Prostate gland (tissue), 1 donor: ENCODE measurements around the gene GNAS-AS1.

Experiments
- POLR2A ChIP-seq: fragments of 450-650 bp; IDR thresholded peaks from one replicate; pipeline ENCODE4 v1.6.1; 2016; ENCODE audit warnings: antibody characterized with exemption, mild to moderate bottlenecking
- POLR2AphosphoS5 ChIP-seq: sonication (generic); formaldehyde crosslinking; IDR thresholded peaks from one replicate; pipeline ENCODE4 v1.6.1; 2017; ENCODE audit warnings: antibody characterized with exemption

DNA sequence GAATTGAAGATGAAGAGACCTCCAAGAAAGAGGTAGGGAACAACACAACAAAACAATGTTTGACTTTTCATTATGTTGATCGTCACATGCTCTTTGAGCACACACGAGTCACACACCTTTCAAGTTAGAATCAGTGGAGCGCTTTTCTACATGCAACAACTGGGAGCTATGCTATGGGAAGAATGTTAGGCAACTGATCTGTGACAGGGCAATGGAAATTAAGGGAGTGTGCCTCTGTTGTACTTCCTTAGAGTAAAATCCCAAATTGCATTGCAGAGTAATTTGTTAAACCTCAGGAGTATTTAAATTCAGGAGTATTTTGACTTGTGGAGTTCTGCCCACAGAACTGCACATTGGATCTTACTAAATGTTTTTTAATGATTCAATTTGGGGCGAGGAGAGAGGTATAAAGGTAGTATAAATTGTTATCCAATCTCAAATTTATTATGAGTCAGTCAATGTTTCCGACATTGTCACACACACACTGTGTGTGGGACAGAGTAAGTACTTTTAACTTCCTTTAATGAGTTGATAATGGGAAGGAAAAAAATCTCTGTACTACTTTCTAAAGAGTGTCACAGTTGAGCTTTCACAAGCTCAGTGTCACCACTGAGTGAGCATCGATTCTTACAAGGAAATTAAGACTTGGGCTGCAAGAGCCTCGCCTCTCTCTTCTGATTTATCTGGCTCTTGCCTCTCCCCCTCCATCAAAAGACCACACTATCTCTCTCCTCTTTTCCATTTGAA, 12.5 kb upstream of the GNAS-AS1 start:
- TF ChIP-seq POLR2A (no peak), POLR2AphosphoS5 (no peak)
